GM18520 (cell line): ENCODE results near the gene KIAA2012.

Experiments
- ATAC-seq: cut with Tn5 transposase; IDR thresholded peaks from one replicate; pipeline ENCODE4 v1.9.1; 2021; ENCODE audit not compliant: unreplicated experiment

Gene KIAA2012

DNA sequence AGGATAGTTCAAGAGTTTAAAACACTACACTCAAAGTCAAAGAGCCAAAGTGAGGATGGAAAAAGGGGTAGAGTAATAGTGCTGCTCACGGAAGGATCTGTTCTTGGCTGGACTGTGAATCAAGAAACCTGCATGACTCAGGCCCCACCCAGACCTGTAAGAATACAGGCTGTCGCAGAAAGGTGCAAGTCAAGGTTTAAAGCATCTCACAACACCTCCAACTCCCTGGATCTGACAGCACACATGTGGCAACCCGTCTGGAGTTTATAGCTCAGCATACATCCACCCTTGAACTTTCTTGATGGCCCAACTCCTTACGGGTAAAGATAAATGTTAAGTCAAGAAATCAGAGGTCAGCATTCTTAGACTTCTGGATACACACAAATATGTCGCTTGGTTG, 6.3 kb downstream of the KIAA2012 start:
- no peak for ATAC-seq

DNA sequence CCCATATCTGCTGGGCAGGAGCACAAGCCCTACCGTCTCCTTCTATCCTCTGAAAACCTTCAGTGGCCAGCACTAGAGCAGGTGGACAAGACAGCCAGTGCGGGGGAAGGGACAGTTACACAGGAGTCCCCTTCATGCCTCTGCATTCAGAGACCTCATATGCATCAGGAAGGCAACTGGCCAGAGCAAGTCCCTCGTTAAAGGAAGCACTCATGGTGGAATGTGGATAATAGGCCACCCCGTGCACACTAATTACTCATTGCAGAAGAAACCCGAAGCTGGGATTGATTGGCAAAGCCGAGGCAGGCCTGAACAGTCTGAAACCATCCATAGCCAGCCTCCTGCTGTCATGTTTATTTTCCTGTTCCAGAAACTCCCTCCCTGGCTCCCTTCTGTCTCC, 11.2 kb downstream of the KIAA2012 start:
- ATAC-seq, result no peak

DNA sequence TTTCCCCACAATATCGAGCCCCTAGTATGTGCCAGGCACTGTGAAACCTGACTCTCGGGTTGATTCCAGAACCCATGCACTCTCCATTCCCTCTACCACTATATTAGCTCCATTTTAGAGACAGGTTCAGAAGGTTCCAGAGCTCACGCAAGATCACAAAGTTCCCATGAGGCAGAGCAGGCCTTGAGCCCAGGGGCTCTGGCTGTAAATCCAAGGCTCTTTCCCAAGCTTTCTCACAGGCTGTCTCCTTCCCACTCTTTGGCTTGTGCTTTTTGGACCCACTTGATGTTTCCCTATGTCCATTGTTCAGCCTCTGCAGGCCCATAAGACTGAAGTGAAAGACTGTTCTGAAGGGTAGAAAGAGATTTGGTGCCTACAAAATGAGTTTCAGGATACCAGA, 15.7 kb downstream of the KIAA2012 start:
- ATAC-seq, result no peak

DNA sequence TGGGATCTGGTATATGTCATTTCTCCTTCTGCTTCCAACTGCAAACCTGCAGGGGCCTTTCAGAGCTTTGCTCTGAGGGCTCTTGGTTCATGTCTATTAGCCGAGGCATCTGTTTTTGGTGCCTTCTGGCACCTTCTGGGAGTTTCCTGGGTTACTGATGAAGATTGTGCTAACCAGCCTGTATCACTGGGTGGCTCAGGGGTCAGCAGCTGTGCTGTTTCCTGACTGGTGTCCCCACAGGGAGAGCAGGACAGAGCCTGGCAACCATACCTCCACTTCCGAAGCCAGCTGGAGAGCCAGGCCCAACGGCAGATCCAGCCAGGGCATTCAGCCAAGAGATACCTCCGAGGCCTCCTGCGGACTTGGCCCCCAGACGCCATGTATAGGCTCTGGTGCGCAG, 17.5 kb downstream of the KIAA2012 start:
- ATAC-seq, result no peak

DNA sequence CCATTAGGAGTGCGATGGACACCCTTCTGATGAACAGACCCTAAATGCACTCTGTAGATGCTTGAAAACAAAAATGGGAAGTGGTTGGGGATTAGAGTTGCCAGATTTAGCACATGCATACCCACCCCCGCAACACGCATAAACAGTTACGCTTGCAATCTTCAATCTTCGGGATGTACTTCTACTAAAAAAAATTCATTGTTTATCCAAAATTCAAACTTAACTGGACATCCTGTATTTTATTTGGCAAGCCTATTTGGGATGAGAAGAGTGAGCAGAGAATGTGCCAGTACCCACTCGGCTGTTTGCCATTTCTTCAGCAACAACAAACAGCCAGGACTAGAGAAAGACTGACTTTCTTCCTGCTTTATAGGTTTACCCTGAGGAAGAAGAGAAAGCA, 18.4 kb downstream of the KIAA2012 start:
- no peak for ATAC-seq

DNA sequence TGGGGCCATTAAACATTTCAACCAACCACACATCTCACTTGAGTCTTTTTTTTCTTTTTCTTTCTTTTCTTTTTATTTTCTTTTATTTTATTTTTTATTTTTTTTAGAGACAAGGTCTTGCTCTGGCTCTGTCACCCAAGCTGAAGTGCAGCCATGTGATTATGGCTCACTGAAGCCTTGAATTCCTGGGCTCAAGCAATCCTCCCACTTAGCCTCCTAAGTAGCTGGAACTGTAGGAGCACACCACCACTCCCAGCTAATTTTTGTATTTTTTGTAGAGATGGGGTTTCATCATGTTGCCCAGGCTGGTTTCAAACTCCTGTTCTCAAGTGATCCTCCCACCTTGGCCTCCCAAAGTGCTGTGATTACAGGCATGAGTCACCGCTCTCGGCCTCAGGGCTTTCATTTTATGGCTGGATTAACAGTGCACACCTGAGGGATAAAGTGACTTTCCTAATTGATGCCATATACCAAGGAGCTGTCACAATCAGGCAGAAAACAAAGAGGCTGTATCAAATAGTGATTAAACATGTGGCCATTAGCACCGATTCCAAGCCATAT, 21.5 kb downstream of the KIAA2012 start:
- ATAC-seq, result no peak

DNA sequence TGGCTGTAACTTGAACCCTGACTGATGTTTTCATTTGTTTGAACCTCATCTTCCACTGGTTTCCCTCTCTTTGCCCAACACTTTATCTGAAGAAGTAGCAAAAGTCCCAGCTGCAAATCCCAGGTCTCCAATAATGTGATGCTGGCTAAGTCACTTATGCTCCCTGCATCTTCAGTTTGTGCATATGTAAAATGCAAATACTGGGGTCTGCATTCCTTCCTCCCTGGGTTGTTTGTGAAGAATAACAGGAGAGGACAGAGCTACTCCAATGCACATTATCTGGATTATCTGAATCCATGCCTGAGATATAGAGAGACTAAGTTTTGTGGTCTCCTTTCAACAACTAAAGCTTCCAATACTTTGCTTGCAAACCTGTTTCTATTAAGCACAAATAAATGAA, 22.2 kb downstream of the KIAA2012 start:
- ATAC-seq, result no peak

DNA sequence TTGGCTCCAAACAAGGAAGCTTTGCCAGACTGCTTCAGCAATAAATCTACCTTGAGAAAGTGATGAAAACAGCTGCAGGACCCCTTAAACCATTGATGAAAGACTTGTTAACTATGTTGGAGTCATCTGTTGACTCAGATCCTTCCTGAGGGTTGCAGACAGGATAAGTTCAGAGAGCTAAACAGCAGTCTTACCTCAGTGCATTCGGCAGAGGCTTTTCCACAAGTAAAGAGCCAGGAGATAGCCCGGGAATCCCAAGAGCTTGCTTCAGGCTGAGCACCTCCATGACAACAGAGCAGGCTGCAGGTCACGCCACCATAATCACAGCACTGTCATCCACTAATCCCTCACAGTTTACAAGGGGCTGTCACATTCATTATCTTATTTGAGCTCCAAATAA, 23.7 kb downstream of the KIAA2012 start:
- no peak for ATAC-seq

DNA sequence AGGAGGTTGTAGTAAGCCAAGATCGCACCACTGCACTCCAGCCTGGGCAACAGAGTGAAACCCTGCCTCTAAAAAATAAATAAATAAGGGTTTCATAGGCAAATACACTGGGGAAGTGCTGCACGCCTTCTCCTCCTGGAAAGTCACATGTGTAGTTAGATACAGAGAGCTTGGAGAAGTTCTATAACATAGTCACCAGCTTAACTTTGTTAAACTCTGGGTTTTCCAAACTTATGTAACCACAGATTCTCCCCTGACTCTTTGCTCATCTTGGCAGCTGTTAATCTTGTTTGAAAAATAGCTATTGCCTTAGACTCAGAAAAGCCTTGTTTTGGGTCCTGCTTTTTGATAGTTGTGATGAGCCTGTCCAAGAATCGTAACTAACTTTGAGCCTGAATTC, 25.2 kb downstream of the KIAA2012 start:
- no peak for ATAC-seq

DNA sequence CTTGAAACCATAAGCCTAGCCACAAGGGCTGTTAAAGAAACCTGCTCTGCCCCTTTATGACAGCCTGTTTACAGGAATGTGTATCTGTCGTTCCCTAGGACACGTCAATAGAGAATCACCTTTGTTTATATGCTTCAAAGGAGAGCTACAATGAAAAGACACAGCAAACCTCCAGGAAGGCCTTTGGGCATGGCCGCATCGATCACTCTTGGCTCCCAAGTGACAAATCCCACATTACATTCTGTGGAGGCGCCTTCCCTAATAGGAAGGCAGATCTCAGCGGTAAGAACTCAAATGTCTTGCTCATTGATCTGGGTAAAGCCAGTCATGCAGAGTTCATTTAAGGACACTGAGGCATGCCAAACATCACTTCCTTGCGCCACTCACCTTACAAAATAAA, 26.5 kb downstream of the KIAA2012 start:
- no peak for ATAC-seq

DNA sequence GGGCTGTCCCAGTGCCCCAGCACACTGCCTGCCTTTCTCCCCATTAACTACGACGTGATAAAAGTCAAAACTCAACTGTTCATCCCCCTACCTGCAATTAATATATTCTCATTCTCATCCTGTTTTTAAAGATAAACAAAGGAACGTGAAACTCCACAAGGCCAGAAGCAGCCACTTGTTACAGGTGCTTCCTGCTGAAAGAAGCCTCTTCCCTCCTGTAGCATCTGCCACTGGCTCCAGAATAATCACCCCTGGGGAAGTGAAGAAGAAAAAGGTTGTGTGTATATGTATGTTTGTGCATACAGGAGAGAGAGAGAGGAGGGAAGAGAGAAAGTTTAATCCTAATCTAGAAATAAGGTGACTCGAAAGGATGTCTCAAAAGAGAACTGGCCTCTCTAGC, 27.1 kb downstream of the KIAA2012 start:
- no peak for ATAC-seq

DNA sequence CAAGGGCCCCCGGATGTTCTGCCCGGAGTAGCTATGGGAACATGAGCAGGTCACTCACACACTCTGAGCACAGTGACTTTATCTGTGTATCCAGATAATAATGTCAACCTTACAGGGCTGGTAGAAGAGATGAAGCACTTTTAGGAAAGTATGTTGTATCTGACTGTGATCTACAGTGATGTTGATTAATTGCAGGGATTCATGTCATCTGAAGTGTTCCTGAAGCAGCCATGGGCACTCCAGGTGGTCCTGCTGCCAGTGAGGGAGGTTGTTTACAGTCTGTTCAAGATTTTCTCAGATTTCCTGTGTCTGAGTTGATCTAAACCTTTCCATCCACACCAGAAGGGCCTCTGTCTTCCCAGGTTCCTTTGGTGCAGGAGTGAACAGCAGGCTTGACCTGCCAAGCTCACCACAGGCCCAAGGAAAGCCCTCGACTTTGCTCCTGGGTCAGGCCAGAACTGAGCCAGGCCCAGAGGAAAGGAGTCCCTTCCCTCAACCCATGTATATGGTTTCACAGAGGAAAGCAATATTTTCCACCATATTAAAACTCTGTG, 28.0 kb downstream of the KIAA2012 start:
- ATAC-seq, result no peak

DNA sequence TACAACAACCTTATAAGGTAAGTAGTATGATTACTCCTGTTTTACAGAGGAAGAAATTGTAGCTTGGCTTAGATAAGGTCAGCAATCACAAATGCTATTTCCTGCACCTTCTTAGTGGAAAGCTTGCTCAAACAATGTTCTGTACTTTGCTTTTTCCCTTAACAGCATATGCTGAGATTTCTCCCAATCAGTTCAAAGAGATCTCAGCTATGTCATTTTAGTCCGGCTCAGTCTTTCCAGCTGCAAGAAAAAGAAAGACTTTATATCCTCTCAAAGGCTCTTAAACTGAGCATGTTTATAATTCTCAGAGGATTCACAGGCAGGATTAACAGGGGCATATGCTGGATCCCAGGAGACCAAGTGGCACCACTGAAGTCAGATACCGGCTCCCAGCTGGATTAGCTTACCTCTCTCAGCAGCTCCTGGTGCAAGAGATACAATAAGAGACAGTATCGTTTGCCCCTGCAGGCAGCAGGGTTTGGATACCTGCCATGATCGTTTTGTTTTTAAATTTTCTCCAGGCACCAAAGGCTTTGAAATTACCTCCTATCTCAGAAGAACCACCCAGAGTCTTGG, 29.5 kb downstream of the KIAA2012 start:
- ATAC-seq, result no peak

DNA sequence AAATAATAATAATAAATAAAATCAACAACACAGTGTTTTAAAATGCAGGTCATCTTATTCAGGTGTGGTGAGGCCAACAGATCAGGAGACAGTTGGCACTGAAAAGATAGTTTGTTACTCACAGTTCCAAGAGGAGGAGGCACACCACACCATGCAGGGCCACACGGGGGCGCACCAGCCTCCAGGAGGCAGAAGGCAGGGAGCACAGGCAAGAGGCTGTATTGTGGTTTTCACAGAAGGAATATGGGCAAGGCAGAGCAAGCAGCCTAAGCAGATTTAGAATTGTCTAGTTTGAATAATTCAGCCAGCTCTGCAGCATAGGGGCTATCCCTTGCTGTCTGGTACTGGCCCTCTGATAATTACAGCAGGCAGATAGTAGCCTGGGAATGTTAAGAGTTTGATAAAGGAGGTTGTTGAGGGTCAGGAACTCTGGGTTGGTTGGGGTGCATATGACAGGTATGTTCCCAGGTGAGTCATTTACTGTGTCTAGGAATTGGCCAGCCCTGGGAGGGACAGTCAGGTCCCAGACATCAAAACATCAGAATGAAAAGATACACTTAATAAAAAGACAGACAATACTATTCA, 31.3 kb downstream of the KIAA2012 start:
- no peak for ATAC-seq

DNA sequence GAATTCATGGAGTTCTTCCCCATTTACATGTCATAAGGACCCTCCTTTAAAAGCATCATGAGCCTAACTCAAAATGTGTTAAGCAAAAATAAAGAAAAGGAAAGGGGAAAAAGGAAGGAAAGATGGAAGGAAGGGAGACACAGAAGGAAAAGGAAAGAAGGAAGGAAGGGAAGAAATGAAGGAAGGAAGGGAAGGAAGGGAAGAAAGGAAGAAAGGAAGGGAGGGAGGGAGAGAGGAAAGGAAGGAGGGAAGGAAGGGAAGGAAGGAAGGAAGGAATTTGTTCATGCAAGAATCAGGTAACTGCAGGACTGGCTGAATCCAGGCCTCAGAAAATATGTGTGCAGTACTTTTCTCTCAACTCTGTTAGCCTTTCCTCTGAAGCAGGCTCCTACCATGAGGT, 32.0 kb downstream of the KIAA2012 start:
- no peak for ATAC-seq

DNA sequence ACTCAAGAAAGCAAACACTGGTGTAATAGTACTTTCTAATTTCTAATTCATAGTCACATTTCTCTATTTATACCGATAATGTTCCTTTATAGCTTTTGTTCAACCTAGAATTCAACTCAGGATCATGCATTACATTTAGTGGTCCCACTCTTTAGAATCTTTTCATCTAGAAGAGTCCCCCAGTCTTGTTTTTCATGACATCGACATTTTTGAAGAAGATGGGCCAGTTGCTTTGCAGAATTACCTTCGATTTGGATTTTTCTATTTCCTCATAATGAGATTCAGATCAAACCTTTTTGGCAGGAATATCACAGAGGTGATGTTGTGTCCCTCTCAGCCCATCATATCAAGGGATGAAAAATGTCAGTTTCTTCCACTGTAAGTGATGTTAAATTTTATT, 35.3 kb downstream of the KIAA2012 start:
- ATAC-seq, result no peak

DNA sequence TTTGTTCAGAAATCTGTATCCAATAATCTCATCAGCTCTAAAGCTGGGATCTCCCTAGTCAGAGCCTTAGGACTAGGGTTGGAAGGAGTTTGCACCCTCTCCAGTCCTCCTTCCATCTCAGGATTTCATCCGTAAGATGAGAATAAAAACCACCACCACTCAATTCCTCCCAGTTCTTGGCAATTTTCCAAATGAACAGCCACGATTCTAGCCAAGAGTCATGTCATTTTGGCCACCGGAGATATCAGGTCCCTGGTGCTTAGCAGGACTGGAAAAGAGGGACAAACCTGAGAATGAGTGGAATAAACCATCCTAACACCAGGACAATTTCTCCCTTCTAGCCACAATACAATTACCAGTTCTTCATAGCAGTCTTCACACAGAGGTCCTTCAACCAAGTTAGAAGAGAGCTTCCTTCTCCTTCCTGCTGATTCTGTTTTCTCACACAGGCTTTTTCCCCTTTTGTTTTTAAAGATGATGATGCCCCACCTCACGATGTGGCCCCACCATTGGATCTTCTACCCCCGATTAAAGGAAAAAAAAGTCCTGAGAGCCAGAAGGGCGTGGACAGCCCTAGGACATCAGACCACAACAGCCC, 36.2 kb downstream of the KIAA2012 start:
- no peak for ATAC-seq

DNA sequence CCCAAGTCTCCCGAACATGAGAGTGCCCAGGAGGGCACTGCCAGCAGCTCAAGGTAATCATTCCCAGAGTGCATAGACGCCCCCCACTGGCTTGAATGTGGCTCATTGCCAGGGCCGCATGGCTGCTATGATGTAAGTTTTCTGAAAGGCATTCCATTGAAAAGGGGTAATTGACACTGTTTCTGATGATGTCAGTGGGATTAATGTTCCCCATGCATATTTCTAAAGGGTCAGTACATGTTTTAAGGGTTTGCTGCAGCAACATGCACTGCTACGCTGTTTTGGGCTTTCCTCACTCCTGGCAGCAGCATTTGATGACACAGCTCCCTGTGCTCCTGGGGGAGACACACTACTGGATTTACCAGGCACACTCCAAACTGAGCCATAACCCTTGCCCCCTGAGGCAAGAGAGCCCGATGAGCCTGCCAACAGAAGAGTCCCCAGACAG, 36.7 kb downstream of the KIAA2012 start:
- no peak for ATAC-seq

DNA sequence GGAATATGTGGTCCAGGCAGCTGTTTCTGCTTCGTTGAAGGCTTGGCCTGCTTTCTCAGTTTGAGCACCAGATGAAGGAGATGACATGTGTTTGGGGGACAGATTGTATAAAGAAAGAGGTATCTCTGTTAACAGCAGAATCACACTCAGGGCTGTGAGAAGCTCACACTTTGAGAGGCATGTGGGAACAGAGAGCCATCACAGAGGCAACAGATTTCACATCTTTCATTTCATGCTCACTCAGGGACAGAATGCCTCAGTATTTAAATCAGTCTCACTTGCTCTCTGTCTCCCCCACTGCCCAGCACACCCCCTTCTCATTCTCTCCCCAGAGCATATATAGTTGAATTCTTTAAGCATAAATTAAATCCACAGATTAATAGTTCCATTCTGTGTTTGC, 37.4 kb downstream of the KIAA2012 start:
- ATAC-seq, result no peak

DNA sequence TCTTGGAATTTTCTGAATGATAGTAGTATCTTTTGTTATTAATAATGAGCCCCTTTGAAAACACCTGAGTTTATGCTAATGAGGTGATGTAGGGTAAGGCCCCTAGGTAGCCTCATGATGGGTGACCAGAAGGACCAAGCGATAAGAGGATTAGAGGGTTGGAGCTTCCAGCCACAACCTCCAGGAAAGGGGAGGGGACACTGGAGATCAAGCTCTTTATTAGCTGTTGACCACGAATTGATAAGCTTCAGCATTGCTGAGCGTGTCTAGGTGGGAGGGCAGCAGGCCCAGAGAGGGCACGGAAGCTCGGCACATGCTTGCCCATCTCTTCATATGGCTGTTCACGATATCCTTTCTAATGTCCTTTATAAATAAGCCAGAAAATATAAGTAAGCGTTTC, 39.0 kb downstream of the KIAA2012 start:
- no peak for ATAC-seq

DNA sequence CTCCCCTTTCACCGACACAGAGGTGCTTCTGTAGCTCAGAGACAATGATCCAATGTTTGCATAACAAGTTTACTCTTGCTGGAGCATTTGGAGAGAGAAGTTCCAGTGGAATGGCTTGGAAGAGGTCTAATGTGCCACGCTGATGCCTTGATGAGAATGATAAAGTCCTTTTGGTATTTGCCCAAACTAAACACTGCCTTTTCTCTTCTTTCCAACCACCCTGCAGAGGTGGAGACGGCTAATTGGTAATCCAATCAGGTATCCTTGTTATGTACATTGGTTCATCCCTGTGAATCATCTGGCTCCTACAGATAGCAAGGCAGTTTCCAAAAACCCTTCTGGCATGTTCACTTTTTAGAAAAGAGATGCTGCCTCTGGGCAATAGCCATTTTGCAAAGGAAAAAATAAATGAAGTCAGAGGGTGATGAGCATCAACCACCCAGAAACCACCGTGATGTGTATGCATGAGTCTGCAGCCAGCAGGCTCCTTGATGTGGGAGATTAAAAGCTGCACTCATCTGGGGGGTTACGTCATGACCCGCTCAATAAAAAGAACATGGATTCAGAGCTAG, 40.6 kb downstream of the KIAA2012 start:
- no peak for ATAC-seq

DNA sequence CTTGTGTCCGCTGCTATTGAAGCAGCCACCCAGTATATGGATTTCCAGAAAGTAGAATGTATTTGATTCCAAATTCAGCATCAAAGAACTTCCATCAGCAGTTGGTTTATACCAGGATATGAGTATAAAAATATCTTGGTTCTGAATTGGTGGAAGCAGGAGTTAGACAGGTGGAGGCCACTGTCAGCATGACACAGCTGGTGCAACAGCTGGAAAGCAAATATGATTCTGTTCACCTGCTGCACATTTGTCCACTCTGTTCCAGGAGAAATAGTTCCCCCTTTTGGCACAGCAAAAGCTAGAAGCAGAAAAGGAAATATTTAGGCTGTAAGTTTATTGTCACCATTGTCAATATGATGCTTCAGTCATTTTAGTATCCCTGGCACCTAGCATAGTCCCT, 41.2 kb downstream of the KIAA2012 start:
- ATAC-seq, result no peak
